Neural crest cell (in vitro differentiated cells): ENCODE results near the gene LPCAT3. TPM values are rescaled to one million over a fixed set of nuclear protein-coding genes. Genes with fewer than 3 reads are reported as not detected.

Experiments used
- DNase-seq: peaks from one replicate; pipeline ENCODE4 v3.0.0; 2021; ENCODE audit warnings: low read depth, mixed read lengths, low spot score
- H3K27ac Mint-ChIP-seq: one replicate; pipeline ENCODE4 v1.8.0; 2021; ENCODE audit warnings: mild to moderate bottlenecking, mixed read lengths; ENCODE audit not compliant: unreplicated experiment
- H3K27me3 Mint-ChIP-seq: 2 replicates; pipeline ENCODE4 v1.8.0; 2021; ENCODE audit warnings: low read depth, mild to moderate bottlenecking, mixed read lengths
- H3K36me3 Mint-ChIP-seq: 2 replicates; pipeline ENCODE4 v1.8.0; 2021; ENCODE audit warnings: low read depth, mild to moderate bottlenecking, mixed read lengths
- H3K4me1 Mint-ChIP-seq: 2 replicates; pipeline ENCODE4 v1.8.0; 2021; ENCODE audit warnings: mixed read lengths
- H3K4me3 Mint-ChIP-seq: one replicate; pipeline ENCODE4 v1.8.0; 2021; ENCODE audit warnings: mild to moderate bottlenecking, mixed read lengths
- H3K9me3 Mint-ChIP-seq: 2 replicates; pipeline ENCODE4 v1.8.0; 2021; ENCODE audit warnings: mixed read lengths
- CTCF ChIP-seq: fragments of 200-600 bp; sonication (generic); conservative IDR thresholded peaks from 2 replicates; pipeline ENCODE4 v1.5.0; 2021; ENCODE audit warnings: antibody characterized with exemption, mild to moderate bottlenecking
- total RNA-seq: library from RNA; stranded (reverse); gene quantifications from 2 replicates; pipeline ENCODE4 v1.2.1, GENCODE V29; 2021

Gene LPCAT3
- total RNA-seq, 1 donor from 2014 or later = 32.8 TPM

DNA sequence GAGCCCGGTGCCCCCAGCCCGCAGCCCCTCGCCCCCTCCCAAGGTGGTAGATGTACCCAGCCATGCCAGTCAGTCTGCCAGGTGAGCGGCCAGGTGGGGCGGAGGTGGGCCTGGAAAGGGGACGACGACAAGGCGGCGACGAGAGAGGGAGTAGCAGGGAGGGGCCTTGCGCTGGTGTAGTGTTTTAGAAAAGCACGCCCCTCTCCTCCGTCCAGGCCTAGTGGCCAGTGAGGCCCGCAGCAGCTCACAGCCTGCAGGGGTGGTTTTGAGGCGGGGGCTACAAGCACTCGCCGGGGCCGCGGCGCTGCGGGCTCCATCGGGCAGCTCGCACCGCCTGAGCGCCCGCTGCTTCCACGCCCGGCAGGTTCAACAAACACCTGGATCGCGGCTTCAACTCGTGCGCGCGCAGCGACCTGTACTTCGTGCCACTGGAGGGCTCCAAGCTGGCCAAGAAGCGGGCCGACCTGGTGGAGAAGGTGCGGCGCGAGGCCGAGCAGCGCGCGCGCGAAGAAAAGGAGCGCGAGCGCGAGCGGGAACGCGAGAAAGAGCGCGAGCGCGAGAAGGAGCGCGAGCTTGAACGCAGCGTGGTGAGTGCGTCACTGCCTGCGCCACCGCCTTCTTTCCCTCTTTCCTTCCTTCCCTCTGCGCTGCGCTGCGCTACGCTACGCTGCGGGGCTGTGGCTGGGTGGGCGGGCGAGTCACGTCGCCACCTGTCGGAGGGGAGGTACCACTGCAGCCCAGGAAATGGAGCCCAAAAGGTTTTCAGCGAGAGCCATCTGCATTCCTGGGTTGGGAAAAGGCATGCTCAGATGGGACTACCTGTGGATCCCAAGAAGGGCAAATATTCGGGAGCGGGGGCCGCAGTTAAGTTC lies 80.6 kb downstream of the LPCAT3 start:
- H3K36me3 Mint-ChIP-seq = peaks cover 19% of the 10 kb centered on the region
- peak; percentile 87 for DNase-seq
- H3K27me3 Mint-ChIP-seq = peaks cover 15% of the 10 kb centered on the region
- H3K4me3 Mint-ChIP-seq = peak overlapping the region; percentile 87
- TF ChIP-seq CTCF = peak; percentile 98
- peak overlapping the region; percentile 96 for H3K27ac Mint-ChIP-seq
- H3K4me1 Mint-ChIP-seq = peaks cover 31% of the 10 kb centered on the region
- no peaks in the 10 kb centered on the region for H3K9me3 Mint-ChIP-seq

- H3K4me3 Mint-ChIP-seq = peak overlapping the region; percentile 81
- peaks cover 32% of the 10 kb centered on the region for H3K4me1 Mint-ChIP-seq
- no peaks in the 10 kb centered on the region for H3K9me3 Mint-ChIP-seq
- no peak for DNase-seq
- TF ChIP-seq CTCF = no peak
- peaks cover 12% of the 10 kb centered on the region for H3K27me3 Mint-ChIP-seq
- H3K27ac Mint-ChIP-seq = no peak overlapping the region
- peaks cover 19% of the 10 kb centered on the region for H3K36me3 Mint-ChIP-seq
Measured at GRCh38 chr12:6936636-6937480, 81.4 kb downstream of the LPCAT3 start.

DNA sequence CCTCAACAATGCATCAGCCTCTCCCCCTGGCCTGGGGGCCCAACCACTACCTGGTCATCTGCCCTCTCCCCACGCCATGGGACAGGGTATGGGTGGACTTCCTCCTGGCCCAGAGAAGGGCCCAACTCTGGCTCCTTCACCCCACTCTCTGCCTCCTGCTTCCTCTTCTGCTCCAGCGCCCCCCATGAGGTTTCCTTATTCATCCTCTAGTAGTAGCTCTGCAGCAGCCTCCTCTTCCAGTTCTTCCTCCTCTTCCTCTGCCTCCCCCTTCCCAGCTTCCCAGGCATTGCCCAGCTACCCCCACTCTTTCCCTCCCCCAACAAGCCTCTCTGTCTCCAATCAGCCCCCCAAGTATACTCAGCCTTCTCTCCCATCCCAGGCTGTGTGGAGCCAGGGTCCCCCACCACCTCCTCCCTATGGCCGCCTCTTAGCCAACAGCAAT lies 82.1 kb downstream of the LPCAT3 start:
- H3K27ac Mint-ChIP-seq = no peak overlapping the region
- H3K4me3 Mint-ChIP-seq = peak overlapping the region; percentile 81
- DNase-seq = no peak
- peaks cover 10% of the 10 kb centered on the region for H3K27me3 Mint-ChIP-seq
- H3K9me3 Mint-ChIP-seq = no peaks in the 10 kb centered on the region
- TF ChIP-seq CTCF = no peak
- peaks cover 32% of the 10 kb centered on the region for H3K4me1 Mint-ChIP-seq
- peaks cover 19% of the 10 kb centered on the region for H3K36me3 Mint-ChIP-seq

DNA sequence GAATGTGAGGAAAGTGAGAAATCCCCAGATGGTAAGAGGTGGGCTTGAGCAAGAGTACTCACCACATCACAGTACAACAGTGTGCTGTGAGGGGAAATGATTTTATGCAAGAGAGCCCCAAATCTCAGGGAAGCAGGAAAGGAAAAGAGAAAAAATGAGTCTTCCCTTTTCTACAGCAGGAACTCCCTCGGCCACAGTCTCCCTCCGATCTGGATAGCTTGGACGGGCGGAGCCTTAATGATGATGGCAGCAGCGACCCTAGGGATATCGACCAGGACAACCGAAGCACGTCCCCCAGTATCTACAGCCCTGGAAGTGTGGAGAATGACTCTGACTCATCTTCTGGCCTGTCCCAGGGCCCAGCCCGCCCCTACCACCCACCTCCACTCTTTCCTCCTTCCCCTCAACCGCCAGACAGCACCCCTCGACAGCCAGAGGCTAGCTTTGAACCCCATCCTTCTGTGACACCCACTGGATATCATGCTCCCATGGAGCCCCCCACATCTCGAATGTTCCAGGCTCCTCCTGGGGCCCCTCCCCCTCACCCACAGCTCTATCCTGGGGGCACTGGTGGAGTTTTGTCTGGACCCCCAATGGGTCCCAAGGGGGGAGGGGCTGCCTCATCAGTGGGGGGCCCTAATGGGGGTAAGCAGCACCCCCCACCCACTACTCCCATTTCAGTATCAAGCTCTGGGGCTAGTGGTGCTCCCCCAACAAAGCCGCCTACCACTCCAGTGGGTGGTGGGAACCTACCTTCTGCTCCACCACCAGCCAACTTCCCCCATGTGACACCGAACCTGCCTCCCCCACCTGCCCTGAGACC lies 82.7 kb downstream of the LPCAT3 start:
- DNase-seq = no peak
- no peaks in the 10 kb centered on the region for H3K9me3 Mint-ChIP-seq
- H3K27ac Mint-ChIP-seq = peak overlapping the region; percentile 57
- peaks cover 36% of the 10 kb centered on the region for H3K4me1 Mint-ChIP-seq
- peaks cover 17% of the 10 kb centered on the region for H3K36me3 Mint-ChIP-seq
- no peak for TF ChIP-seq CTCF
- peaks cover 9% of the 10 kb centered on the region for H3K27me3 Mint-ChIP-seq
- H3K4me3 Mint-ChIP-seq = peak overlapping the region; percentile 77

DNA sequence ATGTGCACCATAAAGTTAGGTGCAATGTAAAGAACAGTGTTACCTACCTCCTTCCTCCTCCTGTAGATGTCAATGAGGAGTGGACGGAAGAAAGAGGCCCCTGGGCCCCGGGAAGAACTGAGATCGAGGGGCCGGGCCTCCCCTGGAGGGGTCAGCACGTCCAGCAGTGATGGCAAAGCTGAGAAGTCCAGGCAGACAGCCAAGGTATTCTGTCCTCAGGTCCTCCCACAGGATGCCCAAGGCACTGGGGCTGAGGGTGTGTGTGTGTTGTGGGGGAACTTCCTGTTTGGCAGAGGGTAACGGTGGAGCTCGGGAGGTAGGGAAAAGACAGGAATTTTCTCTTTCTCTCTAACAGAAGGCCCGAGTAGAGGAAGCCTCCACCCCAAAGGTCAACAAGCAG lies 84.2 kb downstream of the LPCAT3 start:
- Mint-ChIP-seq H3K9me3 (no peaks in the 10 kb centered on the region), H3K4me1 (peaks cover 48% of the 10 kb centered on the region), H3K4me3 (peak overlapping the region; percentile 50), H3K27ac (peak overlapping the region; percentile 4), H3K27me3 (peaks cover 8% of the 10 kb centered on the region), H3K36me3 (peaks cover 14% of the 10 kb centered on the region)
- no peak for TF ChIP-seq CTCF
- DNase-seq = no peak
